ENCODE results near the gene CCNF. TPM values are rescaled to one million over a fixed set of nuclear protein-coding genes. Genes with fewer than 3 reads are reported as not detected.

CCNF gene
- total and polyA plus RNA-seq, 2 of the 8 experiments (the other 6 are each of a cell fraction or from before 2014, with no cell fraction given) = 15.4 to 54.3 TPM

DNA sequence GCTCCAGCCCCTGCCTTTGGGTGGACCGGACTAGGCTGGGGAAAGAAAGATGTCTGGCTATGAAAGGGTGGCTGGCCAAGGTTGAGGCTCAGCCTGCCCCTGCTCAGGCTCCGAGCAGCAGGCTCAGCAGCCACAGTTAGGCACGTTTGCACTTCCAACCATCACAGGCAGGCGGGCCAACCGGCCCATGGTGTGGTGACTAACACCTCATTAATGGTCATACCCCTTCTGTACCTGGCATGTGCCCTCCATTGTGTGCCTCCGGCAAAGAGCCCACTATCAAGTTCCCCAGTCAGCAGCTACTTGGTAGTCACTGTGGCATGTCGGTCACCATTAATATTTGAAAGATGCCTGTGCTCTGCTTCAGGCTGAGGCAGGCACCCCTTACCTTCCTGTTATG is 52.4 kb downstream of the CCNF start (continued):
- TF ChIP-seq, protein P1, sequence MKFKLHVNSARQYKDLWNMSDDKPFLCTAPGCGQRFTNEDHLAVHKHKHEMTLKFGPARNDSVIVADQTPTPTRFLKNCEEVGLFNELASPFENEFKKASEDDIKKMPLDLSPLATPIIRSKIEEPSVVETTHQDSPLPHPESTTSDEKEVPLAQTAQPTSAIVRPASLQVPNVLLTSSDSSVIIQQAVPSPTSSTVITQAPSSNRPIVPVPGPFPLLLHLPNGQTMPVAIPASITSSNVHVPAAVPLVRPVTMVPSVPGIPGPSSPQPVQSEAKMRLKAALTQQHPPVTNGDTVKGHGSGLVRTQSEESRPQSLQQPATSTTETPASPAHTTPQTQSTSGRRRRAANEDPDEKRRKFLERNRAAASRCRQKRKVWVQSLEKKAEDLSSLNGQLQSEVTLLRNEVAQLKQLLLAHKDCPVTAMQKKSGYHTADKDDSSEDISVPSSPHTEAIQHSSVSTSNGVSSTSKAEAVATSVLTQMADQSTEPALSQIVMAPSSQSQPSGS (IDR thresholded peaks at IDR 0.05; ENCODE audit: low read length) = no peak
